Keratinocyte (primary cell): ENCODE measurements around the gene KIZ.

Experiments
- EZH2 ChIP-seq: IDR thresholded peaks from one replicate; pipeline ENCODE4 v1.6.1; 2012; ENCODE audit warnings: inconsistent platforms, mild to moderate bottlenecking, low read length, moderate library complexity
- TF ChIP-seq, protein P1 (sequence below), 3 experiments: IDR thresholded peaks in 1 of 3; conservative IDR thresholded peaks in 1 of 3; optimal IDR thresholded peaks in 1 of 3; 2 replicates in 2 of 3; 3 replicates in 1 of 3; pipeline versions ENCODE3 to v1.5.1; 2011; ENCODE audit warnings: low read length in 3 of 3, mild to moderate bottlenecking in 3 of 3, moderate library complexity in 2 of 3, control low read depth in 1 of 3, inconsistent platforms in 1 of 3; ENCODE audit not compliant: insufficient read depth in 2 of 3; ENCODE audit errors: extremely low read depth in 1 of 3

DNA sequence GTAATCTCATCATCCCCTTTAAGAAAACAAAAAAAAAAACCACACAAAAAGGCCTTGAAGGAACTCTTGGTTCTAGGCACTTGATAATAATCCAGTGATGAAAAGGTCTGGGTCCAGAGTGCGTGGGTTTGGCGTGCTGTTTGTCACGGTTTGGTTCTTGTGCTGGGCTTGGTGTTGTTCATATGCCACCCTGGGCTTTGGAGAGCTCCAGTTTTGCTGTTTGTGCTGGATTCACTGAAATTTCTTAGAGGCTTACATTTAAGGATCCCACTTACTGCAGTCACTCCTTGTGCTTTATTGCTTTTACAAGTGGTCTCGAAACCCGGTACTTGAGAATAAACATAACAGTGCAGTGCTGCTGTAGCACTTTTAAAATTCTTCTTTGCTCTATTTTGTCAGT lies 108.4 kb downstream of the KIZ start:
- TF ChIP-seq, protein P1, sequence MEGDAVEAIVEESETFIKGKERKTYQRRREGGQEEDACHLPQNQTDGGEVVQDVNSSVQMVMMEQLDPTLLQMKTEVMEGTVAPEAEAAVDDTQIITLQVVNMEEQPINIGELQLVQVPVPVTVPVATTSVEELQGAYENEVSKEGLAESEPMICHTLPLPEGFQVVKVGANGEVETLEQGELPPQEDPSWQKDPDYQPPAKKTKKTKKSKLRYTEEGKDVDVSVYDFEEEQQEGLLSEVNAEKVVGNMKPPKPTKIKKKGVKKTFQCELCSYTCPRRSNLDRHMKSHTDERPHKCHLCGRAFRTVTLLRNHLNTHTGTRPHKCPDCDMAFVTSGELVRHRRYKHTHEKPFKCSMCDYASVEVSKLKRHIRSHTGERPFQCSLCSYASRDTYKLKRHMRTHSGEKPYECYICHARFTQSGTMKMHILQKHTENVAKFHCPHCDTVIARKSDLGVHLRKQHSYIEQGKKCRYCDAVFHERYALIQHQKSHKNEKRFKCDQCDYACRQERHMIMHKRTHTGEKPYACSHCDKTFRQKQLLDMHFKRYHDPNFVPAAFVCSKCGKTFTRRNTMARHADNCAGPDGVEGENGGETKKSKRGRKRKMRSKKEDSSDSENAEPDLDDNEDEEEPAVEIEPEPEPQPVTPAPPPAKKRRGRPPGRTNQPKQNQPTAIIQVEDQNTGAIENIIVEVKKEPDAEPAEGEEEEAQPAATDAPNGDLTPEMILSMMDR (optimal IDR thresholded peaks at IDR 0.05 in 1 of 3, IDR thresholded peaks at IDR 0.05 in 1 of 3, conservative IDR thresholded peaks at IDR 0.05 in 1 of 3; ENCODE audit: extremely low read depth in 1 of 3, insufficient read depth in 2 of 3, low read length in 3 of 3), result no peak
- no peak for TF ChIP-seq EZH2
